IMR-90 (cell line): ENCODE results near the gene NETO2. TPM values are rescaled to one million over a fixed set of nuclear protein-coding genes. Genes with fewer than 3 reads are reported as not detected.

Source experiments
- ATAC-seq: fragments of 200-7000 bp; cut with Tn5 transposase; 2 replicates; pipeline ENCODE4 v1.9.1; 2020; ENCODE audit warnings: low read depth, mild to moderate bottlenecking, moderate library complexity
- BruUV-seq: library from RNA; stranded (reverse); fragments of 400-500 nt; replicated peaks from 2 replicates; lab custom pipeline; 2021; lab: Mats Ljungman, UMichigan
- CTCF ChIA-PET: fragments of 300-600 bp; formaldehyde crosslinking; extraction: SDS; loops from one replicate; lab custom pipeline; 2021; ENCODE audit warnings: antibody characterized with exemption; lab: Yijun Ruan, JAX
- POLR2A ChIA-PET: fragments of 300-600 bp; sonication (Branson Sonifier 250); formaldehyde crosslinking; loops from one replicate; lab custom pipeline; 2022; ENCODE audit warnings: antibody characterized with exemption; ENCODE audit not compliant: unreplicated experiment; lab: Charles Lee
- DNase-seq: peaks from one replicate; pipeline ENCODE4 v3.0.0; 2013
- H2AFZ ChIP-seq: replicated peaks from 2 replicates; pipeline ENCODE3; 2013; ENCODE audit warnings: low read length, mild to moderate bottlenecking; ENCODE audit not compliant: poor library complexity
- H2AK5ac ChIP-seq: 2 replicates; pipeline ENCODE4 v1.6.1; 2013; ENCODE audit warnings: low read depth, low read length, inconsistent platforms
- H2AK9ac ChIP-seq: replicated peaks from 2 replicates; pipeline ENCODE3; 2013; ENCODE audit warnings: mild to moderate bottlenecking, low read depth, low read length, moderate library complexity; ENCODE audit not compliant: poor library complexity
- H2BK120ac ChIP-seq: 2 replicates; pipeline ENCODE4 v1.6.1; 2013; ENCODE audit warnings: low read depth, low read length, inconsistent platforms
- H2BK15ac ChIP-seq: 3 replicates; pipeline ENCODE4 v1.6.1; 2013; ENCODE audit warnings: low read depth, low read length, inconsistent platforms
- H2BK20ac ChIP-seq: 2 replicates; pipeline ENCODE4 v1.6.1; 2013; ENCODE audit warnings: low read depth, mild to moderate bottlenecking, inconsistent platforms, low read length, moderate library complexity
- H2BK5ac ChIP-seq: 2 replicates; pipeline ENCODE4 v1.6.1; 2013; ENCODE audit warnings: mild to moderate bottlenecking, low read depth, low read length, inconsistent platforms; ENCODE audit not compliant: poor library complexity, severe bottlenecking
- H3K14ac ChIP-seq: replicated peaks from 2 replicates; pipeline ENCODE4 v1.6.1; 2013; ENCODE audit warnings: low read depth, low read length, inconsistent platforms
- H3K18ac ChIP-seq: 2 replicates; pipeline ENCODE4 v1.6.1; 2013; ENCODE audit warnings: low read depth, low read length, control low read depth
- H3K23ac ChIP-seq: 2 replicates; pipeline ENCODE4 v1.6.1; 2013; ENCODE audit warnings: low read depth, low read length, inconsistent platforms
- H3K27ac ChIP-seq: 2 replicates; pipeline ENCODE4 v1.5.1; 2013; ENCODE audit warnings: mild to moderate bottlenecking, control low read depth, low read length; ENCODE audit not compliant: insufficient read depth
- H3K27me3 ChIP-seq: 2 replicates; pipeline ENCODE4 v1.6.1; 2013; ENCODE audit warnings: low read length; ENCODE audit not compliant: control insufficient read depth, insufficient read depth
- H3K36me3 ChIP-seq: 2 replicates; pipeline ENCODE4 v1.6.1; 2013; ENCODE audit warnings: low read length, mixed read lengths; ENCODE audit not compliant: control insufficient read depth, insufficient read depth
- H3K4ac ChIP-seq: 2 replicates; pipeline ENCODE4 v1.6.1; 2013; ENCODE audit warnings: low read depth, low read length, inconsistent platforms
- H3K4me1 ChIP-seq: 2 replicates; pipeline ENCODE4 v1.6.1; 2013; ENCODE audit warnings: low read length, mixed read lengths; ENCODE audit not compliant: control insufficient read depth, insufficient read depth
- H3K4me2 ChIP-seq: 2 replicates; pipeline ENCODE4 v1.6.1; 2013; ENCODE audit warnings: low read depth, mild to moderate bottlenecking, control low read depth, low read length, moderate library complexity
- H3K4me3 ChIP-seq: 2 replicates; pipeline ENCODE4 v1.5.1; 2013; ENCODE audit warnings: low read depth, mild to moderate bottlenecking, control low read depth, low read length, moderate library complexity; ENCODE audit not compliant: insufficient read depth
- H3K56ac ChIP-seq: 2 replicates; pipeline ENCODE4 v1.6.1; 2013; ENCODE audit warnings: low read length, inconsistent platforms; ENCODE audit not compliant: insufficient read depth; ENCODE audit errors: extremely low read depth
- H3K79me1 ChIP-seq, 2 experiments: 2 replicates each; pipeline ENCODE4 v1.6.1; 2013; ENCODE audit warnings: low read length in 2 of 2, inconsistent platforms in 1 of 2, low read depth in 1 of 2
- H3K9ac ChIP-seq: 2 replicates; pipeline ENCODE4 v1.6.1; 2013; ENCODE audit warnings: low read depth, low read length, control low read depth
- H3K9me1 ChIP-seq: 2 replicates; pipeline ENCODE4 v1.6.1; 2013; ENCODE audit warnings: low read length, inconsistent platforms; ENCODE audit not compliant: insufficient read depth
- H3K9me3 ChIP-seq: 2 replicates; pipeline ENCODE4 v1.6.1; 2013; ENCODE audit warnings: low read length; ENCODE audit not compliant: control insufficient read depth, insufficient read depth
- H4K20me1 ChIP-seq: 2 replicates; pipeline ENCODE4 v1.6.1; 2013; ENCODE audit warnings: low read length, inconsistent platforms; ENCODE audit not compliant: insufficient read depth
- H4K5ac ChIP-seq: 2 replicates; pipeline ENCODE4 v1.6.1; 2013; ENCODE audit warnings: mild to moderate bottlenecking, low read depth, low read length, control low read depth
- H4K8ac ChIP-seq, 2 experiments: 2 replicates each; pipeline ENCODE4 v1.6.1; 2013; ENCODE audit warnings: low read depth in 2 of 2, low read length in 2 of 2, control low read depth in 1 of 2, inconsistent platforms in 1 of 2
- H4K91ac ChIP-seq: 2 replicates; pipeline ENCODE4 v1.6.1; 2013; ENCODE audit warnings: low read depth, low read length, inconsistent platforms; ENCODE audit not compliant: insufficient read depth
- MAFK ChIP-seq: IDR thresholded peaks from 2 replicates; pipeline ENCODE4 v1.6.1; 2012; ENCODE audit warnings: low read depth, low read length, improper control_type of control experiment
- MAZ ChIP-seq: IDR thresholded peaks from 2 replicates; pipeline ENCODE4 v1.6.1; 2012; ENCODE audit warnings: low read depth, mild to moderate bottlenecking, low read length, improper control_type of control experiment, moderate library complexity, borderline replicate concordance
- dilution Hi-C: fragments of 300-500 bp; cut with HindIII; formaldehyde crosslinking; loops from one replicate; pipeline ENCODE4 v1.14.3; 2018; ENCODE audit warnings: low sequenced_read_pairs; ENCODE audit not compliant: unreplicated experiment
- in situ Hi-C: fragments of 300-500 bp; cut with MboI; formaldehyde crosslinking; loops from 3 replicates; pipeline ENCODE4 v1.14.3; 2019; ENCODE audit warnings: low sequenced_read_pairs, inconsistent platforms, mixed read lengths
- intact Hi-C: fragments of 100-400 bp; cut with micrococcal nuclease; formaldehyde crosslinking; loops from 2 replicates; pipeline ENCODE4 v1.10.0; 2022
- polyA plus RNA-seq, 3 experiments: library from polyadenylated mRNA; depleted of rRNA; stranded (reverse); fragments of >200 nt; gene quantifications; 2 replicates each; pipeline ENCODE4 v1.2.3, GENCODE V29; 2012; ENCODE audit warnings: low replicate concordance in 1 of 3
- total RNA-seq: library from RNA; depleted of rRNA; stranded (reverse); fragments of >200 nt; gene quantifications from 2 replicates; pipeline ENCODE4 v1.2.3, GENCODE V29; 2012

NETO2 gene
- total and polyA plus RNA-seq, 2 of the 4 experiments (the other 2 are of a cell fraction), result 38.5 to 39.3 TPM

GRCh38 chr16:47158992-47159391 lies 15.2 kb upstream of the NETO2 start:
- Histone ChIP-seq H3K18ac (no peak overlapping the region), H3K79me1 (no peaks in the 10 kb centered on the region), H3K4me3 (no peak overlapping the region), H3K56ac (no peak overlapping the region), H3K9ac (no peak overlapping the region), H4K8ac (no peak overlapping the region), H2AK9ac (no peak overlapping the region), H4K20me1 (no peaks in the 10 kb centered on the region), H2BK5ac (no peak overlapping the region), H2BK15ac (no peak overlapping the region), H4K91ac (no peak overlapping the region), H3K36me3 (no peaks in the 10 kb centered on the region), H3K14ac (no peak overlapping the region), H2BK20ac (no peak overlapping the region), H3K9me1 (no peaks in the 10 kb centered on the region), H3K27me3 (no peaks in the 10 kb centered on the region), H2AFZ (no peak overlapping the region), H3K4ac (no peak overlapping the region), H3K23ac (no peak overlapping the region), H3K9me3 (no peaks in the 10 kb centered on the region), H4K5ac (no peak overlapping the region), H3K4me2 (no peak overlapping the region), H3K27ac (no peak overlapping the region), H2AK5ac (no peak overlapping the region), H2BK120ac (no peak overlapping the region), H3K4me1 (no peaks in the 10 kb centered on the region)
- TF ChIP-seq MAZ, result no peak
- TF ChIP-seq MAFK, result peak; percentile 79
- CTCF ChIA-PET, result no interaction called here
- in situ Hi-C loops (loop anchor here (25.0 kb wide), 1 partner anchor 503 kb away; no protein-coding TSS in a partner anchor), dilution Hi-C loops (no loop called here), intact Hi-C loops (no loop called here)
- ATAC-seq (no peak), DNase-seq (no peak)
- no TSS peak for BruUV-seq
- POLR2A ChIA-PET, result no interaction called here
